ENCODE results near the gene PTPRJ.
A peak's percentile ranks its signal among the peaks of the same experiment; 100 is the strongest.

Gene PTPRJ

DNA sequence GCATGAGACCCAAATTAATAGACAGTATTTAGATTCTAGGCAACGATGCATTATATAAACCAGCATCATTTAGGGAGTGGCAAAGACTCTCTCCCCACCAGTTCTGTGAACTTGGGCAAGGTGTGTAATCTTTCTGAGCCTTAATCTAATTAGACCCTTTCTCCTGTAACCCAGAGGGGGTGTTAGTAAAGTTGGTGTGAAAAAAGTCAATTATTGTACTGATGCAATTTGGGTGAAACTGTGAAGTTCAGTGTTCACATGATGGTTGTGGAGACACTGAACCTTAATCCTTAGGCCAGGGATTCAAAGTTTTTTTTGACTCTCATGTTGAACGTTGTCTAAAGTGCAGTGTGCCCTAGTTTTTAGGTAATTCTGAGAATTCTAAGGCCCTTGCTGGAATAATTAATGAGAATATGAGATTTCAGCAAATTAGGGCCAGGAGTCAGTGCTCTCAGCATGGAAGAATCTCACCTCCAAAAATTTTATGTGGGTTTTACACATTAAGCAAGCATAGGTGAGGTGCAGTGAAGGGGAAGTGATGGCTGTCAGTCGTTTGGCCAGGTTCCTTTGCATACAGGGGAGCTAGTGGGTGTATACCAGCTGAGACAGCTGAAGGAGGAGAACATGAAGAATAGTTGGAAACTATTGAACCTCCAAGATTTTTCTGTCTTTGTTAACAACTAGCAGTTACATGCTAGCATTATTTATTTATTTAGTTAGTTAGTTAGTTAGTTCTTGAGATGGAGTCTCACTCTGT is 94.2 kb downstream of the PTPRJ start:
- no peak for DNase-seq

DNA sequence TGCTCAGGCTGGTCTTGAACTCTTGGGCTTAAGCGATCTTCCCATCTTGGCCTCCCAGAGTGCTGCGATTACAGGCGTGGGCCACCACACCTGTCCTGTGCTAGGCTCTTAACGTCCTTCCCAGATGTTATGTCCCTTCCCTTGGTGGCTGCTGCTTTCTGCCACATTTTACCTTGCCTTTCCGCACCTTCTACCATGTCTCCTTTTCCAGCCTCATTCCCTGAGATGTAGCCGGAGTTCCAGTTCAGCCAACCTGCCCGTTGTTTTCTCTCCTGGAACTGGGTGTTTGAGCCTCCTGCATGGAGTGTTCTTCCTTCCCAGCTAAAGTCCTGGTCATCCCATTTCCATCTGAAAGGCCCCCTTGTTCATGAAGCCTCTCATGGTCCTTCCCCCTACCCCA is 95.3 kb downstream of the PTPRJ start:
- no peak for DNase-seq

DNA sequence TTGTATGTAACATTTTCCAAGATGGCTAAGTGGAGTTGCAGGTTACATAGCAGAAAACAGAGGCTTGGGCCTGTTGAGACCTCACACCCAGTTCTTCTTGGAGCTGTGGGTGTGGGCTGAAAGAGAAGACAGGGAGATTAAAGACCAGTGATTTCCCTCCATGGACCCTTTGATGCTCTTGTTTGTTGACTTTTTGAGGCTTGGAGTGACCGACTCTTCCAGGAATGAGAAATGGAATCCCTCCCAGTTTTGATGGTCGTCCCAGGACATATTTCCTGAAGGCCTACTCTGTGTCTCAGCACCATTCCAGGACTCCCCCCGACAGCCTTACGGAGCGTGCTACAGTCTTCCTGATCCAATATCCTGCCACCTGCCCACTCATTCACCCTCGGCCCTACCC is 96.9 kb downstream of the PTPRJ start:
- DNase-seq = no peak

DNA sequence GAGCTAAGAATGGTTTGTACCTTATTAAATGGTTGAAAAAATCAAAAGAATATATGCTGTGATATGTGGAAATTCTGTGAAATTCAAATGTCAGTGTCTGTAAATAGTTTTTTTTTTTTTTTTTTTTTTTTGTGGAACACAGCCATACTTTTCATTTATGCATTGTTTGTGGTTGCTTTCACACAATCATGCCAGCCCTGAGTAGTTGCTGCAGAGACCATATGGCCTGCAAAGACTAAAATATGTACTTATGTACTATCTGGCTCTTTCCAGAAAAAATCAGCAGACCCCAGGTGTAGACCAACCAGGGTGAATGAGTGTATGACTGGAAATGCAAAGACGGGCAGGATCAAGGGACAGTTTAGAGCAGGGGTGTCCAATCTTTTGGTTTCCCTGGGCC is 98.3 kb downstream of the PTPRJ start:
- DNase-seq = no peak

DNA sequence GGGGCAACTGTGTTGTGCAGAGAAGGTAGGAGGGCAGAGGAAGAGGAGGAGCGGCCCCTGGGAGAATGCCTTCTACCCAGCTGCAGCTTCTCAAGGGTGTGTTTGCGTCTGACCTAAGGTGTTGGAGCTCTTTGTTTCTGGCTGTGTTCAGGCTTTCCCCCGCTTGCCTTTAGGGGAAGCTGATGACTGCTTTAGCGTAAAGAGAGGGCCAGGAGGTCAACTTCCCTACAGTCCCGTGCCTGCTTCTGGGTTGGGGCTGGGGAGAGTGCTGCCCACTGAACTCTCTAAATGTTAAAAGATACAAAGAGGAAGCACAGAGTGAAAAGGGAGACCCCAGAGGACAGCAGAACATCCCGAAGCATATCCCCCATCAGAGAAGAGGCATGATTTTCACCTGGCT is 99.2 kb downstream of the PTPRJ start:
- peak; percentile 71 to 75 for DNase-seq

- no peak for DNase-seq
Measured at GRCh38 chr11:48080301-48080861, 100.0 kb downstream of the PTPRJ start.

DNA sequence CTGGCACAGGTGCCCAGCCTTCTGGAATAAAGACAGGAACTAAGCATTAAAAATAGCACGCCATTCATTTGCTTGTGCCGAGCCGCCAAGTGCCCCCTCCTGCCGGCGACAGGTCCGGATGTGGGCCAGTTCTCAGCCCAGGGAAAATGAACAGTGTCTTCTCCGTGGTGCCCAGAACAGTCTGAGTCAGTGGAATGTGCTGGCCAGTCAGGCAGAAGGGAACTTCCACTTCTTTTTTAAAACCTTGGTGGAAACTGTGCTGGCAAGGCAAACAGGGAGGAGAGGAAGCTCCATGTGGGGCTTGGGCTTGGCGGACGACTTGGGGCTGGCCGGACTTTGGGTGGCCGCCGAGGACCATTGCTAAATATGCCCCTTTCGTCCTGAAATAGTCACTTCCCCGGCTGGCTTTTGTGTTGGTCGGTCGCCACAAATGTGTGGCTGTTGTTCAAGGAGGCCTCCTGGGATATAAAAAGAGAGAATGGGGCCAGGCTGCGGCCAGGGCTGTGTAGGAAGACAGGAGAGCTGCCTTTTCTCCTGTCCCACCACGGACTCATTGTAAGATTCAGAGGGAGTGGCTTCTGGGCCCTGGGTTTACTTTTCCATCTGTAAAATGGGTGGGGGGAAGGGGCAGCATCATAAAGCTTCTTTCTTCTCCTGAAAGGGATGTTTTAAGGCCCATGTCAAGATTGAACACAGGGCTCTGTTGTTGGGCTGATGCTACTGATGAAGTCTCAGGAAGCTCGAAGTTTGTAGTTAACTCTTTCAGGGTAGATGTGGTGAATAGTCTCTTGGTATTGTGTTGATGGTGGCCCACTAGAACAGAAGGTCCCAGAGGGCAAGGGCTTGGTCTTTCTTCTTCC is 101.0 kb downstream of the PTPRJ start:
- DNase-seq = peak; percentile 74

GRCh38 chr11:48082771-48083170 is 102.4 kb downstream of the PTPRJ start:
- no peak for DNase-seq

DNA sequence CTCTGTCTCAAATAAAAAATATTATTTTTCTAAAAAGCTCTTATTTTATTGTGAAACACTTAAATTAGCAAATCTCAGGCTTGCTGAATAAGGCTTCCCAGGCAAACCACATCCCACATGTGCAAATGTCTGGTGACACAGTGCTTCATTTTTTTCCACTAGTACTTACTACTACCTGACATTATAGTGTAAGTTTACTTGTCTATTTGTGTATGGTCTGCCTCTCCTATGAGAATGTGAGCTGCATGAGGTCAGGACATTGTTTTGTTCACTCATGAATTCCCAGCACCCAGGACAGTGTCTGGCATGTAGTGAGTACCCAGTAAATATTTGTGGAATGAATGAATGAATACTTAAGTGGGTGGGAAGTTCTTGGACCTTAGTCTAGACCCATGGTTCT is 103.1 kb downstream of the PTPRJ start:
- DNase-seq = peak; percentile 58 to 75

- DNase-seq = no peak
Measured at GRCh38 chr11:48085688-48086087, 105.3 kb downstream of the PTPRJ start.

DNA sequence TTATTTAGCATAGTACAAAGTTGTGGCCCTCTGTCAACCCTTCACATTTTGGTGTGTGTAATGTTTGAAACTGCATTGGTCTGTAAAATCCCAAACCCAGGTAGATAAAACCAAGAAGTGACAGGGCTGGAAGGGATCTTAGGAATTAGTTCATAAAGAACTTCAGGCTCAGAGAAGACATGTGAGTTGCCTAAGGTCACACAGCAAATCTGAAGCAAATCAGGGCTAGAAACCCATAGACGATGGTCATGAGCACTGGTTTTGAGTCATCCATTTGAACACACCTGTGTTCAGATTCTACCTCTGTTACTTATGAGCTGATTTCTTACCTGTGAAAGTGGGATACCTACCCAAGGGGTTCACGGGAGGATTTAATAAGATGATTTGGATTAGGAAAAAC is 107.1 kb downstream of the PTPRJ start:
- DNase-seq = no peak

GRCh38 chr11:48087974-48088681 is 107.8 kb downstream of the PTPRJ start:
- DNase-seq = no peak

DNA sequence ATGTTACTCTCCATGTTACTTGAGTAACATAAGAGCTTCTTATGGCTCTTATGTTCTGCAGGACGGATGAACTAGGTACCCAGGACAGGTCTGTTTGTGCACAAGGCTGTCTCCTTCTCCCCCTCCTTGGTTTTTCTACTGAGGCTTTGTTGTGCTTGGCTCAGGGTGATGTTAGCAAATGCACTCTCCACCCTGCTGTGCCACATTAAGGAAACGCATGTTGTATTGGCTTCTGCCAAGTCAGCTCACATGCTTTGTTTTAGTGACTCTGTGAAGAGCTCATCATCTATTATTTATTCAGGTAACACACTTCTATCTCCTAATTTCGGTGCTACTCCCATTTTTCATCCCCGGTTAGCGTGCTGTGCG is 108.3 kb downstream of the PTPRJ start:
- no peak for DNase-seq

DNA sequence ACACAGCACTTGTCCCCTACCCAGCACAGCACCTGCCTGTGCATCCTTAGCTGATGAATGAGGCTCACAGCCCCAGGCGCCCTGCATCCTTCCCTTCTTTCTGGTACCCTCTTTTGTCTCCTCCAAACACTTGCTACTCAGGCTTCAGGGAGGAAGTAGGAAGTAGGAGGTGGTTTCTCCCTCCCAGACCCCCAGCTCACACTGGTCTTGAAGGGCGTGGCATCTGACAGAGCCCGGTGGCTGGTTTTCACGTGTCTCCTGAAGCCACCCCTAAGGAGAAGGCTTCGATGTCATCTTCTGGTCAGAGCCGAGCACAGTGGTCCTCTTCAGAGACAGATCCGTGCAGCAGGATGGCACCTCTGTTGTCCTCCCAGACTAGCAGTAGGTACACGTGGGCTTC is 109.8 kb downstream of the PTPRJ start:
- no peak for DNase-seq

DNA sequence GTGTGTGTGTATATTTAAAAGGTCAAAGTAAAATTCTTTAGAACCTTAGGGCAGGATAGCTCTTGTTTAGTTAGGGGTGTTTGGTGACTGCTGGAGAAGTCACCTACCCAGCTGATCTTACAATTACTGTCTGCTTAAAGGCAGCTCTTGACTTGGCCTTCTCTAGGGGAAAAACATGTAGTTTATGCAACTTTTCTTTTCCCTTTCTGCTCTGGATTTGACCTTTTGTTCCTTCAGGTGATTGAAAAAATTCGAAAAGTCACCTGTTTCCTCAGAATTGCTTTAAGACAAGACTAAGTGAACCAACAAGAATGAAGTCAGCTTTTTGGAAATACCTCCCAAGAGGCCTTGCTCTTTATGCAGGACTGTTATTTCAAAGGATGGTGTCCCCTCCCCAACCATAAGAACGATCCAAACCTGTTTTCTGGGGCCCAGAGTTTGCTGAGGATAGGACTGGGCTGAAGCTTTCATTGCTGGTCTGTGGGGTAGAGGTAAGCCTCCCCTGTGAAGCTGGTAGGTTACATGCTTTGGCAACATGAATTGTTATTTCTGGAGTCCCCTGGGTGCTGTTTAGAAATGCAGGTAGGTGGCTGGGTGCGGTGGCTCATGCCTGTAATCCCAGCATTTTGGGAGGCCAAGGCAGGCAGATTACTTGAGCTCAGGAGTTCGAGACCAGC is 111.2 kb downstream of the PTPRJ start:
- no peak for DNase-seq

- DNase-seq = no peak
Measured at GRCh38 chr11:48093323-48093722, 113.0 kb downstream of the PTPRJ start.

DNA sequence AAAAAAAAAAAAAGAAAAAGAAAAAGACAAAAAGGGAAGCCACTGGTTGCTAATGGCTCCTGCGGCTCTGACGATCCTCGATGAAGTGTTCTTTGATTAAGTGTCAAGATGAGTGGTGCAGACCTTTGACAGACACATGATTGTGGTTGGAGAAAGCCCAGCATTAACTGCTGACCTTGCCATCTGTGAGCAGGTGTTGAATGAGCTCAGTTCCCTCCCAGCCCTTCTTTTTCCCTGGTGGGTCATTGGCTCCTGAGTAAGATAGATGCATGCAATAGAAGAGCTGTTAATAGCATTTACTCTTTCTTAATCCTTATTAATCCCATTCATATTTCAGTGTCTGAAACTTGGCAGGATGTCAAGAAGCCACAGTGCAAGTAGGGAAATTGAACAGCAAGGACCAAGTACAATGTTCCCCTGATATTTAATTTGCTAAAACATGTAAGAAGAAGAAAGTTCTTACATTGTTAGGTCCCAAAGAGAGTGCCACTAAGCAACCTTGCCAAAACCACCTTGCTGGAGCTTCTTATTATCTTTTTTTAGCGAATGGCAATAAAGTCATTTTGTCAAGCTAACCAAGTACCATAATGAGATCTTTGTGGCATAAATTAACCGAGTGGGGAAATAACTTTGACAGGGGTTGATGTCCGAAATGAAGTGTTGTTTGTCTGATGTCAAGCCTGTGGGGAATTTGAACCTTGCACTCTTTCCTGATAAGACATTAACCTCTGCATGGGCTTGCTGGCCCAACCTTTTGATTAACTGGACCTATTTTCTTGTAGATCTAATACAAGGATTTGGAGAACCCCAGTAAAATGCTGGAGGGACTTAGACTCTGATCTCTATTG is 113.7 kb downstream of the PTPRJ start:
- DNase-seq = no peak

DNA sequence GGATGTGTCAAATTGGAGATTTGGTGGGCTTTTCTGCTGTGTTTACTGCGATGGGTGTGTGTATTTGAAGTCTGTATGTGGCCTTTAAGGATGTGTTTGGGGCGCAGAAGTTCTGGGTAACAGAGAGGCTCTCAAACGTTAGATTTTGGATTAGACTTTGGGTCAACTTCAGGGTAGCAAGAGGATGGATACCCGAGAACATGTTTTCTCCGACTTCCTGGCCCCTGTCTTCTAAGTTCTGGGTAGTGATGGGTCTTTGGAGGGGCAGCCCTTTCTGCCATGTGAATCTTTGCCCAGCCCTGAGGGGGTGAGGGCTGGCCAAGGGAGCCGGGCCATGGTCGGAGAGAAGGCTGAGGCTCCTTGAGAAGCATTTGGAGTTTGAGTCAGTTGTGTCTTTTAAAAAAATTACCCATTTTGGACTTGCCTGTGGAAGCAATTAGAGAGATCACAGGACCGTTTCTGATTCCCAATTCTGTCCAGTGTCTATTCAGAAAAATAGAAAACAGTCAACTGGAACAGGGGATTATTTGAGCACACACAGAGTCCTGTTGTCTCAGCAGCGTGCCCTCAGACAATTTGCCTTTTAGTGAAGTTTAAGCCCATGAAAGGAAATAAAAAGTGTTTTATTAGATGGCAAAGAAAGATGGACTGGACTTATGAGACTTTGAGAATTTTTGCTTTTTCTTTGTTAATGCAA is 114.4 kb downstream of the PTPRJ start:
- DNase-seq = no peak

- no peak for DNase-seq
Measured at GRCh38 chr11:48095779-48096470, 115.6 kb downstream of the PTPRJ start.

Measured in inflammatory macrophage (primary cell).